GM21717 (cell line): ENCODE results near the gene TET3.

Experiments
- ATAC-seq: cut with Tn5 transposase; IDR thresholded peaks from one replicate; pipeline ENCODE4 v1.9.1; 2021; ENCODE audit warnings: mild to moderate bottlenecking, moderate library complexity; ENCODE audit not compliant: unreplicated experiment

Gene TET3

GRCh38 chr2:74003494-74004211 is 18.9 kb downstream of the TET3 start:
- no peak for ATAC-seq

GRCh38 chr2:74004212-74005182 is 19.8 kb downstream of the TET3 start:
- no peak for ATAC-seq

- no peak for ATAC-seq
Measured at GRCh38 chr2:74005786-74006185, 21.1 kb downstream of the TET3 start.

GRCh38 chr2:74006459-74006858 is 21.7 kb downstream of the TET3 start:
- ATAC-seq, result no peak

- ATAC-seq, result no peak
Measured at GRCh38 chr2:74007121-74007520, 22.4 kb downstream of the TET3 start.

- no peak for ATAC-seq
Measured at GRCh38 chr2:74007711-74008110, 23.0 kb downstream of the TET3 start.

- ATAC-seq, result no peak
Measured at GRCh38 chr2:74008761-74009395, 24.2 kb downstream of the TET3 start.

- no peak for ATAC-seq
Measured at GRCh38 chr2:74009577-74009976, 24.9 kb downstream of the TET3 start.

GRCh38 chr2:74010087-74010541 is 25.4 kb downstream of the TET3 start:
- ATAC-seq, result no peak

GRCh38 chr2:74011246-74011645 is 26.5 kb downstream of the TET3 start:
- no peak for ATAC-seq

- ATAC-seq, result no peak
Measured at GRCh38 chr2:74014813-74015212, 30.1 kb downstream of the TET3 start.

- no peak for ATAC-seq
Measured at GRCh38 chr2:74017223-74017622, 32.5 kb downstream of the TET3 start.

GRCh38 chr2:74019516-74019915 is 34.8 kb downstream of the TET3 start:
- no peak for ATAC-seq

GRCh38 chr2:74020702-74021406 is 36.1 kb downstream of the TET3 start:
- ATAC-seq, result no peak

- no peak for ATAC-seq
Measured at GRCh38 chr2:74021407-74021755, 36.7 kb downstream of the TET3 start.

- ATAC-seq, result no peak
Measured at GRCh38 chr2:74024216-74024615, 39.5 kb downstream of the TET3 start.

- ATAC-seq, result no peak
Measured at GRCh38 chr2:74025971-74026612, 41.4 kb downstream of the TET3 start.

- ATAC-seq, result no peak
Measured at GRCh38 chr2:74026687-74027241, 42.1 kb downstream of the TET3 start.

- ATAC-seq, result no peak
Measured at GRCh38 chr2:74027496-74027895, 42.8 kb downstream of the TET3 start.

GRCh38 chr2:74028290-74028689 is 43.6 kb downstream of the TET3 start:
- ATAC-seq, result no peak
